ENCODE data around the gene ADM2.
"Not testable (repeated sequence)": the region's sequence is repeated elsewhere in the genome, so short reads cannot be mapped to it uniquely, and the experiment has no call there.

The ADM2 gene

DNA sequence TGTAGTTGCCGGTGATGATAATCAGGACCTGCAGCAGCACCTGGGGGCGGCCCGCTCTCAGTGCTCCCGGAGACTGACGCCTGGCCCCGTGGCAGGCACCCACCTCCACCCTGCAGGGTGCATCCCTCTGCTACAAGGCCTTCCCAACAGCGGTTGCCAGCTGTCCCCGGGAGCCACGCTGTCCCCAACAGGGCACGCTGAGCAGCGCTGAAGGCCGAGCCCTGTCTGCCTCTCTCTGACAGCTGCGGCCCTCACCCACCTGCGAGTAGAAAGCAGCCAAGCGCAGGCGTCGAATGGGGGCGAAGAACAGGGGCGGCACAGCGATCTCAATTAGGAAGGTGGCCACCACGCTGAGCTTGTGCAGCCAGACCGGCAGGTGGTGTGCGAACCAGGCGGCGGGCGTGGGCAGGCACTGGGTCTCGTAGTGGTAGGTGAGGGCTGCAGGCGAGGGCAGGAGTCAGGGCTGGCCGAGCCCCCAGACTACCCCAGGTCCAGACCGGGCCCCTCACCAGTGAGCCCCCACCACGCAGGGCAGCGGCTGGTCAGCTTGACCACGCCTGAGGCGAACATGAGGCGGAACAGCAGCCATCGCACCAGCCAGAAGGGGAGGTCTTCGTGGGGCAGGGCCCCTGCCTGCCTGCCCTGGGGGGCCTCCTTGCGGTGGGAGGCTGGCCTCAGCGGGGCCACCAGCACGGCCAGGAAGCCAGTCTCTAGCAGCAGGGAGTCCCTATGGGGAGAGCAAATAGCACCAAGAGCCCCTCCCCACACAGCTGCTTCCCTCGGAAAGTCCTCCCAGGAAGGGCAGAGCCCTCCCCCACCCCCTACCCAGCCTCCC lies 24.6 kb downstream of the ADM2 start:
- DNase-seq (ENCODE audit: low read depth, low spot score): no peak

- DNase-seq (ENCODE audit: low read depth, low spot score): no peak
Observed at GRCh38 chr22:50506611-50507420, 25.5 kb downstream of the ADM2 start.

DNA sequence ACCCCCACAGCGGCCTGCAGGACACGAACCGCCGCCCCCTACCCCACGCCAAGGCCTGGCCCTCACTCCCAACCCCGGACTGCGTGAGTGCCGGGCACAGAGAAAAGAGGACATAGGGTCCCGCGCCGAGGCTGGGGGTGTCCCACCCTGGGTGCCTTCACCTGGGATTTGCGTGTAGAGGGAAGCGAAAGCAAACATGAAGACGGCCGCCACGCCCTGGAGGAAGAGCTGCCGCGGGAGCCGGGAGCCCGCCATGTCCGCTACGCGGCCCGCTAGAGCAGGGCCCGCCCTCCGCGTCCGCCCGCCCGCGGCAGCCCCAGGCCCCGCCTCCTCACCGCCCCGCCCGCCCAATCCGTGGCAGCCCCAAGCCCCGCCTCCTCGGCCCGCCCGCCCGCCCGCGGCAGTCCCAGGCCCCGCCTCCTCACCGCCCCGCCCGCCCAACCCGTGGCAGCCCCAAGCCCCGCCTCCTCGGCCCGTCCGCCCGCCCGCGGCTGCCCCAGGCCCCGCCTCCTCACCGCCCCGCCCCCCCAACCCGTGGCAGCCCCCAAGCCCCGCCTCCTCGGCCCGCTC lies 26.2 kb downstream of the ADM2 start, which contains the start of gene LMF2:
TSS of gene LMF2 (minus strand) at position 282 of the 570 bp plus-strand sequence. CDS start at position 255, 27 bp downstream.
- peak; percentile 80 for DNase-seq (ENCODE audit: low read depth, low spot score)

DNA sequence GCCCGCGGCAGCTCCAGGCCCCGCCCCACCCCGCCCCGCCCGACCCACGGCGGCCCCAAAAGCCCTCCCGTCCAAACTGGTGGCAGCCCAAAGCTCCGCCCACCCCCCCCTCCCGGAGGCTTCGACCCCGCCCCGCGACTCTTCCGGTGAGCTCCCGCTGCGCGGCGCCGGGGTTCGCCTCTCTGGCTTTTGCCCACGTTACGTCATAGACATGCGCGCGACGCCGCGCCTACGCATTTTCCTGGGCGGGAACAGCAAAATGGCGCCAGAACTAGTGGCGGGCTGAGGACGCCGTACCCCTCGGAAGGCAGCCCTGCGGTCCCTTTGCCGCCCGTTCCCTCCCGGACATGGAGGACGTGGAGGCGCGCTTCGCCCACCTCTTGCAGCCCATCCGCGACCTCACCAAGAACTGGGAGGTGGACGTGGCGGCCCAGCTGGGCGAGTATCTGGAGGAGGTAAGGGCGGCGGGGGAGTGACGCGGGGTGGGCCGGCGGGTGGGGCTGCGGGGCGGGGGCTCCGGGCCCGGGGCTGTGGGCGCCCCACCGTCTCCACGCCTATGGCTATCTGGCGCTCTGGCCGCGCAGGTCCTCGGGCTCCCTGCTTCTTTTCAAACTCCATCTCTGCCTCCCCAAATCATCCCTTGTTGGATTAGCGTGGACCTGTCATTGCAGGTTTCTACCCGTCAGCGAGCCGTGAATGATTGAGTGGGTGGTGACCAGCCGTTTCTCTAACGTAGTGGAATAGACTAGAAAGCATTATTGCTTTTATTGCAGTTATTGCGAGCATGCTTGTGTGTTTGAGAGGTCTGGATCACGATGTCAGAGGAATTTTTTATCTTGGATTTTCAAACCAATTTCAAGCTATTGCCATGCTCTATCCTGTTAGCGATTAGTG lies 26.9 kb downstream of the ADM2 start, which contains the start of gene NCAPH2:
TSS of gene NCAPH2 (plus strand) at position 234 of the 894 bp plus-strand sequence. CDS start at position 348, 114 bp downstream.
- DNase-seq (ENCODE audit: low read depth, low spot score): peak; percentile 95

DNA sequence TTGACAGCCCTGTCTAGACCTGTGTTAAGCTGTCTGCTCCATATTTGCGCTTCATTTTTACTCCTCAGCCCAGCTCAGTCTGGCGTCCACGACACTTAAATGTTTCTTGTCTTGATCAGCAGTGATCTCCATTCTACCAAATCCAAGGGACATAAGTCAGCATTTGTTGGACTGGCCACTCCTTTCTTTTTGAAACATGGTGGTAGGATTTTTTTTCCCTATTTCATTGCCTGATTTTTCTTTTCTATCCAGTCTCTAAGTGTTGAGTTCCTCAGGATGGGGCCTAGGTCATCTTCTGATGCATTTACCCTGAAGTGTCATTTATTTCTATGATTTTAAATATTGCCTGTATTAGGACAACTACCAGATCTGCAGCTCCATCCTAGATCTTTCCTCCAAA lies 27.6 kb downstream of the ADM2 start:
- DNase-seq (ENCODE audit: low read depth, low spot score): no peak

GRCh38 chr22:50513175-50513574 lies 31.8 kb downstream of the ADM2 start:
- DNase-seq (ENCODE audit: low read depth, low spot score): no peak

DNA sequence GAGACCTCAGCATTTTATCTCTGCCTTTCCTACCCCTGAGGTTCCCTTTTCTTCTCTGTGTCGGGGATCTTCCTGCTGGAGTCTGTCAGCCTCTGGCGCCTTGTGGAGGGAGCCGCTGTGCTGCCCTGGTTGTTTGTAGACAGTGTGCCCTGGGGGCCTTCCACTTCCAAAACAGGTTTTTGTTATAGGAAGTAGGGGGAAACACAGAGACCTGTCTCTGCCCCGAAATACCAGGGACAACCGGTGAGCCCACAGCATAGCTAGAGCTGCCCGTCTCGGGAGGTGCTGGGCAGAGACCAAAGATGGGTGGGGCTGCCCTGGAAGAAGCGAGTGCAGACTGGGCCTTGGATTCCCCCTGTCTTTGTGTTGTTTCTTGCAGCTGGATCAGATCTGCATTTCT lies 34.7 kb downstream of the ADM2 start:
- no peak for DNase-seq (ENCODE audit: low read depth, low spot score)

- no peak for DNase-seq (ENCODE audit: low read depth, low spot score)
Observed at GRCh38 chr22:50516891-50517290, 35.5 kb downstream of the ADM2 start.

DNA sequence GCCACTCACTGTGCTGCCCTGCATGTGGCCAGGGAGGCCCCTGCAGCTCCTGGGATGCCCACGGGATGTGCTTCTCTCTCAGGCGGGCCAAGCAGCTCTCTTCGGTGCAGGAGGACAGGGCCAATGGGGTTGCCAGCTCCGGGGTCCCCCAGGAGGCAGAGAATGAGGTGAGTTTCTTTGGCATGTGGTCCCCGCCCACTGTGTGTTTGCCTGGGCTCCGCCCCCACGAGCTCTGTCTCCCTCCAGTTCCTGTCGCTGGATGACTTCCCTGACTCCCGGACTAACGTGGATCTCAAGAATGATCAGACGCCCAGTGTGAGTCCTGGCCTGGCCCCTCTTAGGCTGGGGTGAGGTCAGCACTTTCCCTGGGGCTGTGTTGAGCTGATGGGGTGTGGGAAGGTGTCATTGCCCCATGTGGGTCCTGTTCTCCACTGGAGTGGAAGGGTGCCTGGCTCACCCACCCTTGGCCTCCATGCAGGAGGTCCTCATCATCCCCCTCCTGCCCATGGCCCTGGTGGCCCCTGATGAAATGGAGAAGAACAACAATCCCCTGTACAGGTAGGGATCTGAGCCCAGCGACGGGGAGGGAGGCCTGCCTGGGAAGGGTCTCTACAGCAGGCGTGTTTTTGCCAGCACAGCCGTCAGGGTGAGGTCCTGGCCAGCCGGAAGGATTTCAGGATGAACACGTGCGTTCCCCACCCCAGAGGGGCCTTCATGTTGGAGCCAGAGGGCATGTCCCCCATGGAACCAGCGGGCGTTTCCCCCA lies 36.3 kb downstream of the ADM2 start:
- DNase-seq (ENCODE audit: low read depth, low spot score): no peak

- no peak for DNase-seq (ENCODE audit: low read depth, low spot score)
Observed at GRCh38 chr22:50518606-50519005, 37.3 kb downstream of the ADM2 start.

- DNase-seq (ENCODE audit: low read depth, low spot score): no peak
Observed at GRCh38 chr22:50519151-50519550, 37.8 kb downstream of the ADM2 start.

- DNase-seq (ENCODE audit: low read depth, low spot score): not testable (repeated sequence)
Observed at GRCh38 chr22:50520184-50520583, 38.8 kb downstream of the ADM2 start.

DNA sequence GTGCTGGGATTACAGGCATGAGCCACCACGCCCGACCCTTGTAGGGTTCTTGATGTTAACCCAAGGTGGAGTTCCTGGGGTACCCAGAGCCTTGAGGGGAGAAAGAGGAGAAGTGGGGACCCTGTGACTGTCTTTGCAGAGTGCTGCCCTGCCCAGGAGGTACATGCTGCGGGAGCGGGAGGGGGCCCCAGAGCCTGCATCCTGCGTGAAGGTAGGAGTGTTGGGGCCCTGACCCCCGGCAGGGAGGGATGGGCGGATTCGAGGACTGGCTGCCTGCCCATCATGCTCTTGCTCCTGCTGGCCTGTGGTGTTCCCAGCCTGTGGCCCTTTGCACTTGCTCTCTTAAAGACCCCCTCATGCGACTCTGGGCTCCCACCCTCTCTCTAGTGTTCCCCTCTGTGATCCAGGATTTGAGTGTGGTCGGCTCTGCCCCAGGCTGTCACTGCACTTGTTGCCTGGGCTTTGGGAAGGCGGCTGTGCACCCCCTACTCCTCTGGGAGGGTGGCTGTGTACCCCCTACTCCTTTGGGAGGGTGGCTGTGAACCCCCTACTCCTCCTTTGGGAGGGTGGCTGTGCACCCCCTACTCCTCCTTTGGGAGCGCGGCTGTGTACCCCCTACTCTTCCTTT lies 39.6 kb downstream of the ADM2 start:
- DNase-seq (ENCODE audit: low read depth, low spot score): no peak

- DNase-seq (ENCODE audit: low read depth, low spot score): no peak
Observed at GRCh38 chr22:50521710-50522109, 40.4 kb downstream of the ADM2 start.

DNA sequence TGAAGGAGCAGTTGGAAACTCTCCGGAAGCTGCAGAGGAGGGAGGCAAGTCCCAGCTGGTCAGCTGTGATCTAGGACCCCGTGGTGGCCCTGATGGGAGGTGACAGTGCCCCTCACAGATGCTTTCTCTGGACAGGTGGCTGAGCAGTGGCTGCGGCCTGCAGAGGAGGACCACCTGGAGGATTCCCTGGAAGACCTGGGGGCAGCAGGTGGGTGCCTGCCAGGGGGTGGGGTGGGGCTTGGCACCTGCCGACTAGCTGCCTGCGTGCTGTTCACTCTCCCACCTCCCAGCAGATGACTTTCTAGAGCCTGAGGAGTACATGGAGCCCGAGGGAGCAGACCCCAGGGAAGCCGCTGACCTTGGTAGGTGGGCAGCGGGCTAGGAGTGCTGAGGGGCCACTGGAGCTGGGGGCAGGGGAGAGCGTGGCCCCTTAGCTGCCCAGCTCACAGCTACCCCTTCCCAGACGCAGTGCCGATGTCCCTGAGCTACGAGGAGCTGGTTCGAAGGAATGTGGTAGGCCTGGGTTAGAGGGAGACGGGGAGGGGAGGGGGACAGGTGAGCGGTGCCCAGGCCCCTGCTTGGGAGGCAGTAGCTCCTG lies 41.0 kb downstream of the ADM2 start:
- no peak for DNase-seq (ENCODE audit: low read depth, low spot score)

DNA sequence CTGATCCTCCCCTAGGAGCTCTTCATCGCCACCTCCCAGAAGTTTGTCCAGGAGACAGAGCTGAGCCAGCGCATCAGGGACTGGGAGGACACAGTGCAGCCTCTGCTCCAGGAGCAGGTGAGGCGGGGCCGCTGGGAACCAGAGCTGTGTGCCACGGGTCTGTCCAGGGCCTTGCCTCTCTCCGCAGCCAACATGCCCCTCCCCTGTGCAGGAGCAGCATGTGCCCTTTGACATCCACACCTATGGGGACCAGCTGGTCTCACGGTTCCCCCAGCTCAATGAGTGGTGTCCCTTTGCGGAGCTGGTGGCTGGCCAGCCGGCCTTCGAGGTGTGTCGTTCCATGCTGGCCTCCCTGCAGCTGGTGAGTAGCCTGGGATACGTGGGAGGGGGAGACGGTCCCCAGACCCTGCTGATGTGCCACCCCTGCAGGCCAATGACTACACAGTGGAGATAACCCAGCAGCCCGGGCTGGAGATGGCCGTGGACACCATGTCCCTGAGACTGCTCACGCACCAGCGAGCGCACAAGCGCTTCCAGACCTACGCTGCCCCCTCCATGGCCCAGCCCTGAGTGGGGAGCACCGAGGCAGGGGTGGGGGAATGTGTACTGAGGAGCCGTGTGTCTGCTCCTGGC lies 41.6 kb downstream of the ADM2 start:
- DNase-seq (ENCODE audit: low read depth, low spot score): no peak

DNA sequence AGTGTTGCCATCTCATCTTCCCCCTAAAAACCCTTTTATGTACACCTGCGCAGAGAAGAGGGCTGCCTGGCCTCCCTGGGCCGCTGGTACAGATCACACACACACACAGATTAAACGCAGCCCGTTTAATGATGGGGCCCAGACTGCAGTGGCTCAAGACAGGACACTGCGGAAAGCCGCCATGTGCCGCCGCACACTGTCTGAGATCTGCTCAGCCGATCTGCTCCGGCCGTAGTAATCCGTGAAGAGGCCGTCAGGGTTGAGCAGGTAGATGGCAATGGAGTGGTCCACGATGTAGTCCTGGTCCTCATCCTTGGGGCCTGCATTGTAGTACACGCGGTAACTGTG lies 42.1 kb downstream of the ADM2 start:
- DNase-seq (ENCODE audit: low read depth, low spot score): no peak

GRCh38 chr22:50523806-50524675 lies 42.7 kb downstream of the ADM2 start:
- no peak for DNase-seq (ENCODE audit: low read depth, low spot score)
